GM18519 (cell line): ENCODE results near the gene ZFAND3.
A peak's percentile ranks its signal among the peaks of the same experiment; 100 is the strongest.

Experiments
- ATAC-seq: cut with Tn5 transposase; IDR thresholded peaks from one replicate; pipeline ENCODE4 v1.9.1; 2021; ENCODE audit warnings: mild to moderate bottlenecking, moderate library complexity; ENCODE audit not compliant: unreplicated experiment, low FRiP score

Gene ZFAND3

GRCh38 chr6:37794825-37795224 lies 24.7 kb upstream of the ZFAND3 start:
- no peak for ATAC-seq

GRCh38 chr6:37798436-37799262 lies 20.9 kb upstream of the ZFAND3 start:
- no peak for ATAC-seq

GRCh38 chr6:37799263-37799644 lies 20.3 kb upstream of the ZFAND3 start:
- no peak for ATAC-seq

DNA sequence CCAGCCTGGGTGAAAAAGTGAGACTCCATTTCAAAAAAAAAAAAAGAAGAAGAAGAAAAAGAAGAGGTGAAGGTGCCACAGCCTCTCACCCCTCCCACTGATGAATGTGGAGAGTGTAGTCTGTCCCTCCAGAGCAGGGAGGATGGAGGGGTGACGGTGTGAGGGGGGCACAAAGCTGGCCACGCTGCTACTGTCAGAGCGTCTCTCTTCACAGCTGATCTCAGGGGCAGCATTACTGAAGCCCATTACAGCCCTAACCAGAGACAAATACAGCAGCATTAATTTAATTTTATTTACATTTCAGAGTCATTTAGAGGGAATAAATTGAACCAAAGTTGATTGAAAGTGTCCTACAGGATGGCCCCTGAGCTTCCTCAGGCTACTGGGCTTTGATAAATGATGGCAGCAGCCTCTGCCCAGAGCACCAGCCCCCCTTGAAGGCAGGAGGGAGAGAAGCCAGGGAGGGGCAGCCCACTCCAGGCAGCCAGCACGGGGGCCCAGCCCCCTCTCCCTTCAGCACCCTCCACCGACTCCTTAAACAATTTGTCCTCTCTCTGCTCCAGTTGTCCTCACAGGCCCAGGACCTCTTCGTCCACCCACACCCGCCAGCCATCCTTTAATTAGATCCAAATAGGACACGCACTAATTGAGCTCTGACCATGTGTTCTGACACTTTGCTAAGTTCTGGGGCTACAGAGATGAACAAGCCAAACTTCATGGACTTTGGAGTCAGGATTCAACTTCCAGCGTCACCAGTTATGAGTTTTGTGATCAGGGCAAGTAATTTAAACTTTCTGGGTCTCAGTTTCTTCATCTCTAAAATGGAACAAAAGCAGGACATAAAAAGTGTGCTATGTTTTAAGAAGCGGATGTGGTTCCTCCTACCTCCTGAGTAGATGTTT lies 18.6 kb upstream of the ZFAND3 start:
- no peak for ATAC-seq

DNA sequence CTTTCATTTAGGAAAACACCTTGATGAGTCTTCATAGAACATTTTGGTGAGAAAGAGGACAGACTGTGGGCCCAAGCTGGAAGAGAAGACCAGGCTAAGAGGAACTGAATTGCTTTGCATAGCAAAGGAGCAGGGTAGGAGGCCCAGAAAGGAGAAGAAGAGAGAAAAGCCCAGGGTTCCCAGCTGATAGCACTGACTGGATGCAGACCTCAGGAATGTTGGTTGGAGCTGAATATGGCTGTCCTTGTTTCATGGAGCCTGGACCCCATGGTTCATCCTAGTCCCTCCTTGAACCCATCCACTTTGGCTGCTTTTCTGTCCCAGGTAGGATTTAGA lies 18.0 kb upstream of the ZFAND3 start:
- ATAC-seq = no peak

DNA sequence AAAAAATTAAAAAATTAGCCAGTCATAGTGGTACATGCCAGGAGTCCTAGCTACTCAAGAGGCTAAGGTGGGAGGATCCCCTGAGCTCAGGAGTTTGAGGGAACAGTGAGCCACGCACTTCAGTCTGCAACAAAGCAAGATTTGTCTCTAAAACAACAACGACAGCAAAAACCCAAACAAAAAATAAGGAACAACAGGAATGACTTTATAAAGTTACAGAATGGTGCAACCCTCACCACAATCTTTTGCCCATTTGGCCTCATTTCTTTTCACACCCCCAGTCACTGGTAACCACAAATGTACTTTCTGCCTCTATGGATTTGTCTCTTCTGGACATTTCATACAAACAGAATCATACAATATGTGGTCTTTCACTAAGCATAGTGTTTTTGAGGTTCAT lies 16.7 kb upstream of the ZFAND3 start:
- ATAC-seq = no peak

DNA sequence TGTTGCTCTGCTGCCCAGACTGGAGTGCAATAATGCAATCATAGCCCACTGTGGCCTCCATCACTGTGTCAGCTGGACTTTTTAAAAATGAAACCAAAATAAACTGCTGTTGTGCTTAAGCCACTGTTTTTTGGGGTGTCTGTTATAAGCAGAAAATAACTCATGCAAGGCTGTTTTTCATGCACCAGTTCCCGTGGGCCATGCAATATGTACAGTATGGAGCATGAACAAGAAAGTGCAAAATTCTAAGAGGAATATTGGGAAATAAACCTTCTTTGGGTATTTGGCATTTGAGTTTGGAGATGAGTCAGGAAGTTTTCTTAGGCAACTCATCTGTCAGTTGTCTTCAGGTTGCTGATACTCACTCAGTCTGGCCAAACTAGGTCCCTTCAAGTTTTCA lies 14.9 kb upstream of the ZFAND3 start:
- no peak for ATAC-seq

DNA sequence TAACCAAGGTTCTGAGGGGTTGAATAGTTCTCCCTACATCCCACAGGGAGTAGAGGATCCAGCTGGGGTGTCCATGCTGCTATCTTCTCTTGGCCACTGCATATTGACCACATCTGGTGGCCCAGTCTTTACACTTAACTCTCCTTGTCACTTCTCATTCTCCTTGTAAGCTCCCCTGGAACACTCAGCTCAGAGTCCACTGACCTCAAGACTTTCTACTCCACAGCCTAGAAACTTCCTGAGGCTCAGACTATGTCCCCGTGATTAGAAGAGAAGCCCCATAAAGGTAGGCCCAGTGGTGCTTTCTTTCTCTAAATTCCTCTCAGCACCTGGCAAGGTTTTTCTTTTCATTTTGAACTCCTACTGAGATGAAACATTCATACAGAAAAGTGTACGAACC lies 13.3 kb upstream of the ZFAND3 start:
- ATAC-seq = no peak

DNA sequence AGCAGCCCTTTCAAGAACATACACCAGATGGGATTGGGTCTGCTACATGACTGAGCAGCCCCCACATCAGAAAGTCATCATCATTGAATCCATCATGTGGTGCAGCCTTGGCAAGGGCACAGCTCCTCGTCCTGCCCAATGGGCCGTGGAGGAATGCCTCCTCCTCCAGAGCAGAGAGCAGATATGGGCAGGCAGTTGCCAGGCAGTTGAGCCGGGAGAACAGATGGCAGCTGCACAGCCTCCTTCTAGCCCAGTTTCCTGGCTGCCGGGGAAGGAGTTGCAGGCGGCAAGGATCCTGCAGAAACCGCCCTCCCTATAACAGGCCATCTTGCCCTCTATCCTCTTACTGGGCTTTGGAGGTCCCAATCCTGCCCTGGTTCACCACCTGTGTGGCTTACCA lies 11.9 kb upstream of the ZFAND3 start:
- no peak for ATAC-seq

GRCh38 chr6:37809197-37809543 lies 10.4 kb upstream of the ZFAND3 start:
- ATAC-seq = no peak

DNA sequence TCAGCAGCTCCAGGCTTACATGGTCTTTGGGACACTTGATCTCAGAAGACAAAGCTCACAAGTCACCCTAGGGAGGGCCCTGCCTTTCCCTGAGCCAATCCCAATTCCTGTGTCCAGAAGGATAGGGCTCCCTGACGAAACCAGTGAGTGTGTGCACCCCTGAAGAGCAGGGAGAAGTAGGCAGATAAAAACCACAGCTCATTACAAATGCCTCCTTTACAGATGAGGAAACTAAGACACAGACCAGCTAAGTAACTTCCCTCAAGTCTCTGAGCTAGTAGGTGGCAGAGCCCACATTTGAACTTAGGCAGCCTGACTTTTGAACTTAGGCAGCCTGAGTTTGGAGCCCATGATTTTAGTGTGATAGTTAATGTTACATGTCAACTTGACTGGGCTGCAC lies 6.7 kb upstream of the ZFAND3 start:
- no peak for ATAC-seq

DNA sequence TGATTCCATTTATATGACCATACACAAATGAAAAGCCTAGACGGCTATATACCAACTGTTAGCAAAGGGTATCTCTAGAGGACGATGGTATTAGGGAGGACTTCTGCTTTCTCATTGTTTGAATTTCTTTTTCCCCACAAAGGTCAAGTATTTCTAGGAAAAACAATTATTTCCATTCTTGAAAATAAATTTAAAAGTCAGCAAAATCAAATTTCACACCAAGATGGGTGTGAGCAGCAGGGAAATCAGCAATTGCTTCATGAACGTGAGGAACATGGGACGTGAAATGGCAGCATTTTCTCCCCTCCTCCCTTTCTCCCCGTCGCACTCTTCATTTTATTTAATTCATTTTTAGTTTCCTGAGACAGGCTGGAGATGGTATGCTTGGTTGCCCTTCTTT lies 5.2 kb upstream of the ZFAND3 start:
- no peak for ATAC-seq

DNA sequence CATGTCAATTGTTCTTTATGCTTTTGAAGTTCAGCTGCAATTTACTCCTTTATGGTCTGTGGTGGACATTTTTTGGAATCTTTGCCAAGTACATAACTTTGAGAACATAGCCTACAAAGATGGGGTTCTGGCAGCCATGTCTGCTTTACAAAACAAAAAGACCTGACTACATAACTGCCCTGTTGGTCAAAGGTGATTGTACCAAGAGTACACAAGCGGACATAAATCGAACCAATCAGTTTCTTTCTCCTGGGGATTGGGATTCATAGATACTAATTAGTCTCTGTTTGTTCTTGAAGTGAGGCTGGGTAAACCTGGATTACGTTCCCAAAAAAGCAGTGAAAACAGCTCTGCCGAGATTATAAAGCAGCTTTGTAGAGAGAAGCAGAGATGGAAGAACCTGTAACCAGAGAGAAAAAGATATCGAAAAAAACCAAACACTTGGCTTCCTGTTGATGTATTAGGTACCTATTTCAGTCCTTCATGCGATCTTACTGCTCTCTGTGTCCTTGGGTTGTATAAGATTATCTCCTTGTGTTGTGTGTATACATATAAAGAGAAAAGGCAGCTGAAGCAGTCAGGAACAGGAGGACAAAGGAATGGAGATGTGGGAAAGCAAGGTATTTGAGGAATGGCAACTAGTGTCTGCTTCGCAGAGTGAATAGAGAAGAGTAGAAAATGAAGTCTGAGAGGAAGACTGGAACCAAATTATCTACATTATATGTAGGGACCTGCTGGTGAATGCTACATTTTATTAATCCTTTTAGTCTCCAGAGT lies 2.7 kb upstream of the ZFAND3 start:
- no peak for ATAC-seq

DNA sequence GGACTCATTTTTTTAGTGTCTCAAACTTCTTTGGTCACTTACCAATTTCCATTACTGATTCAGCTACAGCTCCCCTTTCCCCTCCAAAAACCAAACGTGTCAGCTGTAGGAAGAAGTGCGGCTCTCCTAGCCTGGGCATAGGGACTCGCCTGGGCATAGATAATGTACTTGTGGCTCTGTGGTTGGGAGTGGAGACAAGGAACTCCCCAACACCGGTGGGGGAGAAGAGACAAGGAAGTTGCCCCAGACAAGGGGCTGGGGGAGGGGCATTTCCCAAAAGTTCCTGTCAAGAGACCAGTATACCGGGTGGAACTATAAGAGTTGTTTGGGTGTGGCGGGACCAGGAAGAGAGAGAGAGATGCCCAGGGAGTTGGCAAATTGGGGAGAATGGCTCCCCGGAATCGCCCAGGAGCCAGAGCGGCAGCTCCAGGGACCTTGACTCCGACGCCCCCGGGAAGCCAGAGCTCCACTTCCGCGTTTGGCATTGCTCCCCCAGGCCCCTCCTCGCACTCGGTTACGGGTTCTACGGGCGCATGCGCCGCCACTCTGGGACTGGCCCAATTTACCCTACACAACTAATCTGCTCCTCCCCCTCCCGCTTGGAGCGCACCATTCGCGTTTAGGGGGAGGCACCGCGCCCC lies 871 bp upstream of the ZFAND3 start:
- peak; percentile 55 for ATAC-seq

GRCh38 chr6:37819802-37820717 lies 533 bp downstream of the ZFAND3 start:
- no peak for ATAC-seq

DNA sequence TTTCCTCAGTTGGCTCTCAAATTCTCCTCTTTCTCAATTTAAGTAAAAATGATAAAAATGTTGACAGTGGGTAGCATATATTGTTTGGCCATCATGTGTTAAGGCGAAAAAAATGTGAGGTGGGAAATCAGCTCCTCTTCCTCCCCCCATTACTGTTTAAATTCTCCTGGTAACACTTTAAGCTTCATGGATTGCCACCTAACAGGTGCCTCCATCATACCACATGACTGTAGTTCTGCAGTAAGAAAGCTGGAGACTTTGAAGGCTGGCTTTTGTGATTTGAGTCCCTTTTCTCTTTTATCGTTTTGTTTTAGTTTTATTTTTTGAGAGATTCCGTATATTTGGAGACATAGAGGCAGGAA lies 1.2 kb downstream of the ZFAND3 start:
- ATAC-seq = no peak

GRCh38 chr6:37821446-37821845 lies 1.9 kb downstream of the ZFAND3 start:
- no peak for ATAC-seq

DNA sequence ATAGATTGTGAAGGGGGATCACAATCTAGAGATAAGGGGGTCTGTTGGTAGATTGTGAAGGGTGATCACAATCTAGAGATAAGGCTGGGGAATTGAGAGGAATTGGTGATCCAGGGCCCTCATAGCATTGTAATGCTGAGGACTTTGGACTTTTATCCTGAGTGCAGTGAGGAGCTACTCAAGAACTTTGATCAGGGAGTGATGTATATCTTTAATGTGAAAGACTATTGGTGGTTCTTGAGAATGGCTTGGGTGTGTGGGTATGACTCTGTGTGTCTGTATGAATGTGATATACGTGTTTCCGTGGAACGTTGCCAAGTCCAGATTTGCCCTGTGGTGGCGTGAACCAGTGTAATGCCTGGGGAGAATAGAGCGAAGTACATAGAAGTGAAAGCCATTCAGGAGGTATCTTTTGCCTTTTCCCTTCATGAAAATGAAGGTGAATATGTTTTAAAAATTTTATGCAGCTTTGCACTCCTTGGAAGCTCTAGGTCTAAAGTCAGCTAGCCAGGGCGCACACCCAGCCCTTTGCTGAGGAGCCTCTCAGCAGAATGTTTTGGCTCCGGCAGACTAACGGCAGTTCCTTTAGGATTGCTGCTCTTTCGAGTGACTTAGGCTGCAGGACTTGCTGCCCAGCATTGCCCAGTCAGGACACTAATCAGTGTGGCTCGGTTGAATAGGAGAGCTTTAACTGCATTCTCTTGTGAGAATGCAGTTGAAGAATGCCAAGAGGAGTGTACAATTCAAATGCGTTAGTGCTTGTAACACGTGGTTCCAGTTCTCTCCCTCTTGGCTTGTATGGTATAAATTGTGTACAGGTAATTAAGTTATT lies 3.5 kb downstream of the ZFAND3 start:
- ATAC-seq = no peak

DNA sequence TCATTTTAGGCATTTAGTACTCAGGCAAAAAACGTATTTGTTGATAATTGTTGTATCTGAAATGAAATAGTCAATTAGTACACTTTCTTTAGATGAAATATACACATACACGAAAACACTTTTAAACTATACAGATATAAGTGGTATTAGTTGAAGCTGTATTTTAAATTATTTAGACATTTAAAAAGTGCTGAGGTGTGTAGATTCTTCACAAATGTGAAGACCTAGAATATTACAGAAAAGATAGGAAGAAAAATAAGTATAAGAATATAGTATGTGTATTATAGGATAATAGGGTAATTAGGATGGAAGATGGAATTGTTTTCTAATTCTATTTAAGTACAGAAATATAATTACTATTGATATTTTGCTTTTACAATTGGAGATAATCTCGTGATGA lies 4.6 kb downstream of the ZFAND3 start:
- ATAC-seq = no peak
